ENCODE data around the gene APPL2.

DNA sequence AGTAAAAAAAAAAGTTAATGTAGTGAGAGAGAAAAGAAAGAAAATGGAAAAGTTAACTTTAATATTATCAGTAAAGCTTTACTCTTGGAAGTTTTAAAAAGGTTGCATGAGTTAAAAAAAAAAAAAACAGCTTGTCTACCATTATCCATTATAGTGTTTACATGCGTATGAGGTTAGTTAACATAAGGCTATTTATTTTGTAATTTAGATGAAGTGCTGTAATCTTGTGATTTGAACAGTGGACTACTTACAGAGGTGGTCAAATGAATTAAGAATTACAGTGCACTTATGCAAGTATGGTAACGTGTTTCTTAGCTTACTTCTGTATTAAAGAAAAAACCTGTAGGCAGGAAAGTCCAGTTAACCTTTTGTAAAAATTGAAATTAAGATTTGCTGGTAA lies 97.7 kb downstream of the APPL2 start:
- TF ChIP-seq, protein P1, sequence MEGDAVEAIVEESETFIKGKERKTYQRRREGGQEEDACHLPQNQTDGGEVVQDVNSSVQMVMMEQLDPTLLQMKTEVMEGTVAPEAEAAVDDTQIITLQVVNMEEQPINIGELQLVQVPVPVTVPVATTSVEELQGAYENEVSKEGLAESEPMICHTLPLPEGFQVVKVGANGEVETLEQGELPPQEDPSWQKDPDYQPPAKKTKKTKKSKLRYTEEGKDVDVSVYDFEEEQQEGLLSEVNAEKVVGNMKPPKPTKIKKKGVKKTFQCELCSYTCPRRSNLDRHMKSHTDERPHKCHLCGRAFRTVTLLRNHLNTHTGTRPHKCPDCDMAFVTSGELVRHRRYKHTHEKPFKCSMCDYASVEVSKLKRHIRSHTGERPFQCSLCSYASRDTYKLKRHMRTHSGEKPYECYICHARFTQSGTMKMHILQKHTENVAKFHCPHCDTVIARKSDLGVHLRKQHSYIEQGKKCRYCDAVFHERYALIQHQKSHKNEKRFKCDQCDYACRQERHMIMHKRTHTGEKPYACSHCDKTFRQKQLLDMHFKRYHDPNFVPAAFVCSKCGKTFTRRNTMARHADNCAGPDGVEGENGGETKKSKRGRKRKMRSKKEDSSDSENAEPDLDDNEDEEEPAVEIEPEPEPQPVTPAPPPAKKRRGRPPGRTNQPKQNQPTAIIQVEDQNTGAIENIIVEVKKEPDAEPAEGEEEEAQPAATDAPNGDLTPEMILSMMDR (IDR thresholded peaks at IDR 0.05; ENCODE audit: low read depth, low read length, poor library complexity, severe bottlenecking) = no peak
- no peak for TF ChIP-seq EZH2phosphoT487 (IDR thresholded peaks at IDR 0.05; ENCODE audit: borderline replicate concordance, low read length)

Measured in DOHH2 (cell line).